Spleen (tissue), 7 donors: ENCODE measurements around the gene MYOF.

ENCODE experiments used
- POLR2A ChIP-seq, 3 donors: fragments of 450-650 bp; IDR thresholded peaks; one replicate each; pipeline ENCODE4 v1.5.1; 2017; ENCODE audit warnings: antibody characterized with exemption in 3 of 3, mild to moderate bottlenecking in 1 of 3
- POLR2AphosphoS5 ChIP-seq, 3 donors: sonication (generic); formaldehyde crosslinking; IDR thresholded peaks; one replicate each; pipeline ENCODE4 v1.5.1; 2017; ENCODE audit warnings: antibody characterized with exemption in 3 of 3
- TF ChIP-seq, protein P1 (sequence below), 11 experiments: fragments of 200-600 bp in 7 of 11; fragments of 450-650 bp in 4 of 11; sonication (generic) in 4 of 11; IDR thresholded peaks in 8 of 11; conservative IDR thresholded peaks in 3 of 11; 1 replicate in 7 of 11; 2 replicates in 4 of 11; pipeline versions ENCODE4 v1.4.0 to v1.8.0; 2016 to 2021; ENCODE audit warnings: antibody characterized with exemption in 11 of 11, inconsistent platforms in 4 of 11, mild to moderate bottlenecking in 1 of 11
- donor health status: DM: no; HTN: no; CAD: no; lungs with moderate emphysema.
- donor health status: DM: no; HTN: no; CAD: no.
- donor health status: DM: no; HTN: no; CAD: no.

DNA sequence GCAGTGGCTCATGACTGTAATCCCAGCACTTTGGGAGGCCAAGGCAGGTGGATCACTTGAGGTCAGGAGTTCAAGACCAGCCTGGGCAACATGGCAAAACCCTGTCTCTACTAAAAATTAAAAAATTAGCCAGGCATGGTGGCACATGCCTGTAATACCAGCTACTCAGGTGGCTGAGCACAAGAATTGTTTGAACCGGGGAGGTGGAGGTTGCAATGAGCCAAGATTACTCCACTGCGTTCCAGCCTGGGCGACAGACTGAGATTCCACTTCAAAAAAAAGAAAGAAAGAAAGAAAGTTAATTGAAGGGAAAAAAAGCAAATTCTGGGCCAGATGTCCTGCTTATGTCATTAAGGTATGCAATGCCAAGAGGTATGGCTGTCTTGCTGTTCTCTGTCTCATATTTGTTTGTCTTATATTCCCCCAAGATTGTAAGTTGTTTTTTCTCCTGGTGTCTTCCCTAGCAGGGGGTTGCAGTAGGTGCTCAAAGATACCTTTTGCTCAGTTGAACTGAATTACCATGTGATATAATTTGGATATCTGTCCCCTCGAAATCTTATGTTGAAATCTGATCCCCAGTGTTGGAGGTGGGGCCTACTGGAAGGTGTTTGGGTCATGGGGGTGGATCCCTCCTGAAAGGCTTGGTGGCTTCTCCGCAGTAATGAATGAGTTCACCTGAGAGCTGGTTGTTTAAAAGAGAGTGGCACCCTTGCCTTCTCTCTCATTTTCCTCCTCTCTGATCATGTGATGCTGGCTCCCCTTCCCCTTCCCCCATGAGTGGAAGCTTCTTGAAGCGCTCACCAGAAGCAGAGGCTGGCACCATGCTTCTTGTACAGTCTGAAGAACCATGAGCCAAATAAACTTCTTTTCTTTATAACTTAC is 60.9 kb downstream of the MYOF start:
- TF ChIP-seq POLR2A (IDR thresholded peaks at IDR 0.05) (no peak), POLR2AphosphoS5 (IDR thresholded peaks at IDR 0.05) (no peak)
- TF ChIP-seq, protein P1, sequence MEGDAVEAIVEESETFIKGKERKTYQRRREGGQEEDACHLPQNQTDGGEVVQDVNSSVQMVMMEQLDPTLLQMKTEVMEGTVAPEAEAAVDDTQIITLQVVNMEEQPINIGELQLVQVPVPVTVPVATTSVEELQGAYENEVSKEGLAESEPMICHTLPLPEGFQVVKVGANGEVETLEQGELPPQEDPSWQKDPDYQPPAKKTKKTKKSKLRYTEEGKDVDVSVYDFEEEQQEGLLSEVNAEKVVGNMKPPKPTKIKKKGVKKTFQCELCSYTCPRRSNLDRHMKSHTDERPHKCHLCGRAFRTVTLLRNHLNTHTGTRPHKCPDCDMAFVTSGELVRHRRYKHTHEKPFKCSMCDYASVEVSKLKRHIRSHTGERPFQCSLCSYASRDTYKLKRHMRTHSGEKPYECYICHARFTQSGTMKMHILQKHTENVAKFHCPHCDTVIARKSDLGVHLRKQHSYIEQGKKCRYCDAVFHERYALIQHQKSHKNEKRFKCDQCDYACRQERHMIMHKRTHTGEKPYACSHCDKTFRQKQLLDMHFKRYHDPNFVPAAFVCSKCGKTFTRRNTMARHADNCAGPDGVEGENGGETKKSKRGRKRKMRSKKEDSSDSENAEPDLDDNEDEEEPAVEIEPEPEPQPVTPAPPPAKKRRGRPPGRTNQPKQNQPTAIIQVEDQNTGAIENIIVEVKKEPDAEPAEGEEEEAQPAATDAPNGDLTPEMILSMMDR (IDR thresholded peaks at IDR 0.05 in 8 of 11, conservative IDR thresholded peaks at IDR 0.05 in 3 of 11) = no peak
